Activated naive CD4-positive, alpha-beta T cell treated with anti-CD3 and anti-CD28 coated beads, Interleukin-2, amount 50 U/mL, for 16 hours (primary cell): ENCODE results near the gene MYO1E.

Source experiments
- DNase-seq: peaks from one replicate; pipeline ENCODE4 v3.0.0-alpha.2; 2020

The MYO1E gene

GRCh38 chr15:59116771-59117170, 255.9 kb downstream of the MYO1E start:
- no peak for DNase-seq

DNA sequence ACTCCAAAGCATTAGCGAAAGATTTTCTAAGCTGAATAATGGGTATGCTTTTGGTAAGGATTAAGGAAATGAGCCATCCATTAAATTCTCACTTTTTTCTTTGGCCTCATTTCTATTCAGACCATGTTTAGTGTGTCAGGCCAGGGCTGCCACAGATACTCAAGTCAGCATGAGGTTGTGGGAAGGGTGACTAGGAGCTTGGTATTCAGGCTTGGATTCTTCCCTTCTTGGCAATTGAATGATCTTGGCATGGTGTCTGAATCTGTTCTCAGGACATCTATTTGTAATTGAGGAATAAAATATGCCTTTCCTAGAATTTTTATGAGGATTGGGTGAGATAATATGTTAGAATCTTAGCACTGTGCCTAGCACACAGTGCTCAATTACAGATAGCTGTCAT, 256.5 kb downstream of the MYO1E start:
- DNase-seq = no peak

DNA sequence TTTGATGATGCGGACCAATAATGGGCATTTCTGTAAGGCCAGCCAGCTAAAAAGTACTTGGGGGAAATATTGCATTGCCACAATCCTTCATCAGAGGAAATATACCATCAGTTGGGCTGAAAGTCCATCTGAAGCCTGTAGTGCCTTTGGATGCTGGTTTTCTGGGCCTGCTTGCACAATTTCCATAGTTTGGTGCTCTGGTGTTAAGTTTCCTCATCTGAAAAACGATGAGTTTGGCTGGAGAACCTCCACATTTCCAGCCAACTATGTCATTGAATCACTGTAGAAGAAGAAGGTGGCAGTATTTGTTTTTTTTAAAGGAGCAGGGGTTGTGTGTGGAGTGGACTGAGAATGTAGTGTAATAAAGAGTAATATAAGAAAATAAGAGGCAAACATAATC, 257.6 kb downstream of the MYO1E start:
- no peak for DNase-seq

DNA sequence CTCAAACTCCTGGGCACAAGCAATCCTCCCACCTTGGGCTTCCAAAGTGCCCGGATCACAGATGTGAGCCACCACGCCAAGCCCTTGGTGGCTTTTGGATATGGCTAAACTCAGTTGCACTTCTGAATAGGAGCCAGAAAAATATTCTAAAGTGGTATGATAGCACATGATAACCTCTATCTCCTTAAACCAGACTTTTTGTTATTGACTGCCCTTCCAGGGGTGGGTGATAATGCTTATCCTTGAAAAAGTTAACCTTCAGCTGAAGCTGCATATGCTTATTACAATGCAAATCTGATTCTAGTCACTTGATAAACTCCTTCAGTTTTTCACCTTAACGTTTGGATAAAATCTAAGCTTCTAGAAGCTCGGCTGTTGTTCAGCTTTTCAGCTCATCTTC, 261.4 kb downstream of the MYO1E start:
- no peak for DNase-seq

GRCh38 chr15:59105854-59106253, 266.8 kb downstream of the MYO1E start:
- DNase-seq = no peak

GRCh38 chr15:59104912-59105732, 267.5 kb downstream of the MYO1E start, which contains the start of gene CCNB2:
TSS of gene CCNB2 (plus strand) at chr15:59105146. CDS start at chr15:59105269, 123 bp downstream.
- DNase-seq = peak; percentile 80

- no peak for DNase-seq
These were observed 268.1 kb downstream of the MYO1E start for GRCh38 chr15:59104602-59104911.

DNA sequence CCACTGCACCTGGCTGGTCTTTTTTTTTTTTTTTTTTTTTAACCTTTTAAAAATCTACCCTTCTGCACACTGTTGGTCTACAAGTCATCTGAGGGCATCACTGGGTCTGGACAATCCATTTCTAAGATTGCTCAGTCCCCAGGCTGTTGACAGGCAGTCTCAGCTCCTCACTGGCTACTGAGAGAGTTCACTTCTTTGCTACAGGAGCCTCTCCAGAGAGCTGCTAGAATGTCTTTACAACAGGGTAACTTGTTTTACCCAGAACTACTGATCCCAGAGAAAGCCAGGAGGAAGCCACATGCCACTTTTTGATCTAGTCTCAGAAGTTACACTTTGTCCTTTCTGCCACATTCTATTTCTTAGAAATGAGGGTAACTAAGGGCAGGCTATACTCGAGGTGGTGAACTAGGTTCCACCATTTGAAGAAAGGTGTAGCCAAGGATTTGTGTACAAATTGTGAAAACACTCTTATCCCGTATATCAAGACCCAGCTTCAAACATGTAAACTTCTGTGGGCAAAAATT, 273.4 kb downstream of the MYO1E start:
- DNase-seq = no peak

GRCh38 chr15:59096429-59096828, 276.2 kb downstream of the MYO1E start:
- DNase-seq = no peak

GRCh38 chr15:59094077-59094476, 278.6 kb downstream of the MYO1E start:
- DNase-seq = no peak

GRCh38 chr15:59087731-59088130, 284.9 kb downstream of the MYO1E start:
- DNase-seq = no peak
